SK-N-MC (cell line): ENCODE data around the gene POMGNT1.

Source experiments
- EZH2 ChIP-seq: fragments of 200-600 bp; sonication (generic); IDR thresholded peaks from one replicate; pipeline ENCODE4 v1.6.1; 2017; ENCODE audit warnings: antibody characterized with exemption
- POLR2AphosphoS5 ChIP-seq: IDR thresholded peaks from 2 replicates; pipeline ENCODE4 v1.6.1; 2012; ENCODE audit warnings: mild to moderate bottlenecking, low read depth, low read length, borderline replicate concordance

GRCh38 chr1:46246548-46247435 lies 48.6 kb upstream of the POMGNT1 start:
- TF ChIP-seq EZH2, result no peak
- TF ChIP-seq POLR2AphosphoS5, result no peak; the same call in 1 of the 2 replicates
